ENCODE data around the gene ARMC10.
"Not testable (repeated sequence)": the region's sequence is repeated elsewhere in the genome, so short reads cannot be mapped to it uniquely, and the experiment has no call there.

The ARMC10 gene

DNA sequence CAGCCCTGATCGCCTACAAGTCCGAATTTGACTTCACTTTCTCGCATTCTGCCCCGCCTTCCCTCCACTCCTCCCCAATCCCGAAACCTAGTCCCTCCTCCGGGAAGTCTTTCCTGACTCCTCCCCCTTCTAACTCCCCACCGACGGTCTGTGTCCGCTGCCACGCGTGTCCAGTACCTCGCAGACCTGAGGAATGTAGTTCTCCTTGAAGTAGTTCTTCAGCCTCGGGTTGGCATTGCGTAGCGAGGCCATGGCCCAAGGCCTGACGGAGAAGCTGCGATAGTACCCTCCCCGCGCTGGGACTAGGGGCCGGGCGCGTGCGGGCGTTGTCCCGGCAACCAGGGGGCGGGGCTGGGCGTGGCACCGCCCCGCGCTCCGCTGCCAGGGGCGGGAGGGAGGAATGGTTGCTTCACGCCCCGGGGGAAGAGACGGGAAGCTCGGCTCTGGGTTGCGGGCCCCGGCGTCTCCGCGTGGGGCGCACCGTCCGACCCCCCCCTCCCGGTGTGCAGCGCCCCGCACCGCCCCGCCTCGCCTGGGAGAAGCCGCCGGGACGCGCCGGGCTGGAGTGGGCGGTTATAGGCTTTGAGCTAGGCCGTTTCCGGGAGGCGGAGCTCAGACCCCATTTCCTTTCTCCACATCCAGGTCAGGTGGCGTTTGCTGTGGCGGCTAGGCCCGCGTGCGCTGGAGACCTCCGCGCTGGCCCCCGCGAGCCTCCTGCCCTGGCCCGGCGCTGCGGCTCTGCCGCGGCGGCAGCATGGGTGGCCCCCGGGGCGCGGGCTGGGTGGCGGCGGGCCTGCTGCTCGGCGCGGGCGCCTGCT lies at the start of gene ARMC10, which contains the start of gene FBXL13:
ARMC10 (plus strand) TSS at position 622 of the 818 bp plus-strand sequence; CDS start at position 755, 133 bp downstream.
FBXL13 (minus strand) TSS at position 278 of the 818 bp plus-strand sequence.
- DNase-seq, result peak; percentile 90

- DNase-seq, result no peak
Measured at GRCh38 chr7:103025341-103025740, 49.6 kb upstream of the ARMC10 start.

- DNase-seq, result no peak
Measured at GRCh38 chr7:103031024-103031423, 43.9 kb upstream of the ARMC10 start.

GRCh38 chr7:103031781-103032180 lies 43.2 kb upstream of the ARMC10 start:
- DNase-seq, result no peak

DNA sequence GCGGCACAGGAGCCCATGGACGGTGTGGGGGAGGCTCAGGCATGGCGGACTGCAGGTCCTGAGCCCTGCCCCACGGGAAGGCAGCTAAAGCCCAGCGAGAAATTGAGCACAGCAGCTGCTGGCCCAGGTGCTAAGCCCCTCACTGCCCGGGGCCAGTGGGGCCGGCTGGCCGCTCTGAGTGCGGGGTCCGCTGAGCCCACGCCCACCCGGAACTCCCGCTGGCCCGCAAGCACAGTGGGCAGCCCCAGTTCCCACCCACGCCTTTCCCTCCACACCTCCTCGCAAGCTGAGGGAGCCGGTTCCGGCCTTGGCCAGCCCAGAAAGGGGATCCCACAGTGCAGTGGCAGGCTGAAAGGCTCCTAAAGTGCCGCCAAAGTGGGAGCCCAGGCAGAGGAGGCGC lies 40.6 kb upstream of the ARMC10 start:
- not testable (repeated sequence) for DNase-seq

- DNase-seq, result no peak
Measured at GRCh38 chr7:103037476-103037822, 37.5 kb upstream of the ARMC10 start.

DNA sequence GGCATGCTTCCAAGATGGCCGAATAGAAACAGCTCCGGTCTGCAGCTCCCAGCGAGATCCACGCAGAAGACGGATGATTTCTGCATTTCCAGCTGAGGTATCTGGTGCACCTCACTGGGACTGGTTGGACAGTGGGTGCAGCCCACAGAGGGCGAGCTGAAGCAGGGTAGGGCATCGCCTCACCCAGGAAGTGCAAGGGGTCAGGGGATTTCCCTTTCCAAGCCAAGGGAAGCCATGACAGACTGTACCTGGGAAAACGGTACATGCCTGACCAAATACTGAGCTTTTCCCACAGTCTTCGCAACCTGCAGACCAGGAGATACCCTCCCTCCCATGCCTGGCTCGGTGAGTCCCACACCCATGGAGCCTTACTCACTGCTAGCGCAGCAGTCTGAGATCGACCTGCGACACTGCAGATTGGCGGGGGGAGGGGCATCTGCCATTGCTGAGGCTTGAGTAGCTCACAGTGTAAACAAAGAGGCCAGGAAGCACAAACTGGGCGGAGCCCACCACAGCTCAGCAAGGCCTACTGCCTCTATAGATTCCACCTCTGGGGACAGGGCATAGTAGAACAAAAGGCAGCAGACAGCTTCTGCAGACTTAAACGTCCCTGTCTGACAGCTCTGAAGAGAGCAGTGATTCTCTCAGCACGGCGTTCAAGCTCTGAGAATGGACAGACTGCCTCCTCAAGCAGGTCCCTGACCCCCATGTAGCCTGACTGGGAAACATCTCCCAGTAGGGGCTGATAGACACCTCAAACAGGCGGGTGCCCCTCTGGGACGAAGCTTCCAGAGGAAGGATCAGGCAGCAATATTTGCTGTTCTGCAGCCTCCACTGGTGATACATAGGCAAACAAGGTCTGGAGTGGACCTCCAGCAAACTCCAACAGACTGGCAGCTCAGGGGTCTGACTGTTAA lies 36.9 kb upstream of the ARMC10 start:
- DNase-seq, result not testable (repeated sequence)

- not testable (repeated sequence) for DNase-seq
Measured at GRCh38 chr7:103041815-103042214, 33.1 kb upstream of the ARMC10 start.

GRCh38 chr7:103048833-103049232 lies 26.1 kb upstream of the ARMC10 start:
- DNase-seq, result no peak

GRCh38 chr7:103051519-103051918 lies 23.4 kb upstream of the ARMC10 start:
- DNase-seq, result no peak

- not testable (repeated sequence) for DNase-seq
Measured at GRCh38 chr7:103056006-103056405, 18.9 kb upstream of the ARMC10 start.

- no peak for DNase-seq
Measured at GRCh38 chr7:103058122-103058521, 16.8 kb upstream of the ARMC10 start.

DNA sequence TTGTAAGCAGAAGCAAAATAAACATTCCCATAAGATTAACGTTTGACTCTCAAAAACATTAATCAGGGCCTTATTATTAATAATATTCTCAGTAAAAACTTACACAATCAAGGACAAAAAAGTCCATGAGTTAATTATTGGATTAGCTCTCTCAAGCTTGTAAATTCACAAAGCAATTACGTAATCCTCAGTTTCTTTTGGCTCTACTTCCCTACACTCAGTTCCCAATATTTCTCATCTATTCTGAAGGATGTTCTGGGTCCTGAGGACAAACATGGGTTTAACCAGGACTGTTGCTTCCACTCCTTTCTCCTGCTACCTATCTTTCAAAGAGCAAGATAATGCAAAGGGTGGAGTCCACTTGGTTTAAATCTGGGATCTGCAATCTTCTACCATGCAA lies 15.5 kb upstream of the ARMC10 start:
- DNase-seq, result peak; percentile 27

DNA sequence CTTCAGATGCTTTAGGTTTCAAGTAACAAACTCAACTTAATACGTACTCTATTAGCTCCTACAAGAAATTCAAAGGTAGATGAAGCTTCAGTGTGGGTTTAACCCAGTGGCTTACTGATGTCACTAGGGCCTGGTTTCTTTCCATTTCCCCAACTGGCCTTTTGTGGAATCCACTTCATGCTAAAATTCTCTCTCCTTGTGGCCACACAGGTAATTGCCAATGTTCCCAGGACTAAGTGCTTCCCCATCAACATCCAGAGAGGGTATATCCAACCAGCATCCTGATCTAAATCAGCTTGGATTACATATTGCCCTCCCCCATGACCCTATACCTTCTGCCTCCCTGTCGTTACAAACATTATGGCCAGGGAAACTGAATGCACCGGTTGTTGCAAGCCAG lies 11.0 kb upstream of the ARMC10 start:
- no peak for DNase-seq

DNA sequence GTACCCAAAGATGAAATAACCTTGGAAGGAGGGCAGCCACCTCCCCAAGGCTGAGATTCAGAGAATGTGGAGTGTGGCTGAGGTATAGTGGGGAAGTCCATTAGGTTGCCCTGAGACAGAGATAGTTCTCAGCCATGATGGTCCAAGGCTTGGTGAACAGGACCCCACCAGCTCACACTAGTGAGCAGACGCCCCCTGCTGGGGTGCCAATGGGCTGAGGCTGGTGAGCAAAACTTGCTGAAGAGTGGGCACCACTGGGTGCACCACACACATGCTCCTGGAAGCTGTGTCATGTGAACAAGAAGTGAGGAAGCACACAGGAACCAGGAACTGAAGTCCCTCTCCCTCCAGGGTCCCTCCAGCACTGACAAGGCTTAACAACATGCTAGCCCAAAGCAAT lies 9.3 kb upstream of the ARMC10 start:
- no peak for DNase-seq

- DNase-seq, result no peak
Measured at GRCh38 chr7:103068414-103069403, 6.2 kb upstream of the ARMC10 start.

- DNase-seq, result no peak
Measured at GRCh38 chr7:103071000-103071399, 3.9 kb upstream of the ARMC10 start.

DNA sequence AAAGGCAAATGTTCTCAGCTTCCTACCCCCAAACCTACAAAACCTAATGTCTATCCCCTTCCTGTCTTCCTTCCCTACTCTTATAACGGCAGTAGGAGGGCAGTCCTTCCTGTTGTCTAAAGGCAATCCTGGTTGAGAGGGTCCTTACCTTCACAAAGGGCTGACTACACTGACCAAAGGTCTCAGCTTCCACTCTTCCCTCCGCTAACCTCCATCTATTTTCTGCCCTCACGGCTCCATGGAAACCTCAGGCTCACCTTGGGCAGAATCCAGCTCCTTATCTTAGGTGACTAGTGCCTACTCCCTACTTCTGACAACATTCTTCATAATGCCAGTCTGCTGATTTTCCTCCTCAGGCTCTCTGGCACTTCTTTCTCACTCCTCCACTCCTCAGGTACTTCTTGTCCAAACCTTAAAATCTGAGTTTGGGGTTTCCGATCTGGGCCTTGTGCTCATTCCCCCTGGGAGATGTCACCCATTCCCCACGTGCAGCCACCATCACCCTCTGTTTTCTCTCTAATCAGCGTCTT lies 886 bp upstream of the ARMC10 start:
- peak; percentile 81 for DNase-seq

DNA sequence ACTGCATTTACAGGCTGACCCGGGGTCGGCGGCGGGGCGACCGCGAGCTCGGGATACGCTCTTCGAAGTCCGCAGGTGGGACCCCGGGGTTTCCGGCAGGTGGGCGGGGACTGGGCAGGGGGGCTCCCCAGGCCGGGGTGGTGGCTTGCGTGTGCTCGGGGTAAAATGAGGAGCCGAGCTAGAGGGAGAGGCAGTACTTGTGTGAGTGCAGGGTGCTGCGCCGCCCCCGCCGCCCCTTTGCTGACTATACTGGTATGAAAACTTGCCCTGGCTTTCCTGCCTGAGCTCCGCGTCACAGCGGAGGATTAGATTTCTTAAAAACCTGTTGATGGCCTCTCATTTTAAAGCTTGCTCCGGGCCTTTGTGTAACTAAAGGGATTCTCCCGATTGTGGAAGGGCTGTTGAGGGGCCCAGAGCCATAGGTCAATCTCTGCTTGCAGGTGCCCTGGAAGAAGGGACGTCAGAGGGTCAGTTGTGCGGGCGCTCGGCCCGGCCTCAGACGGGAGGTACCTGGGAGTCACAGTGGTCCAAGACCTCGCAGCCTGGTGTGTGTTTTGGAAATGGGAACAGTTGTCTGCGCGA lies 488 bp downstream of the ARMC10 start:
- DNase-seq, result peak; percentile 47

GRCh38 chr7:103076764-103077163 lies 1.8 kb downstream of the ARMC10 start:
- no peak for DNase-seq

- DNase-seq, result no peak
Measured at GRCh38 chr7:103077318-103077717, 2.4 kb downstream of the ARMC10 start.

GRCh38 chr7:103078226-103078625 lies 3.3 kb downstream of the ARMC10 start:
- DNase-seq, result not testable (repeated sequence)

Measured in kidney glomerular epithelial cell (primary cell).